ENCODE data around the gene JMJD6. TPM values are rescaled to one million over a fixed set of nuclear protein-coding genes. Genes with fewer than 3 reads are reported as not detected.
A peak's percentile ranks its signal among the peaks of the same experiment; 100 is the strongest.
"Not testable (repeated sequence)": the region's sequence is repeated elsewhere in the genome, so short reads cannot be mapped to it uniquely, and the experiment has no call there.

JMJD6 gene
- total RNA-seq, 1 donor from 2014 or later: 29.6 TPM

- Histone ChIP-seq H3K9me3 (no peaks in the 10 kb centered on the region), H3K27me3 (ENCODE audit: low read depth) (no peaks in the 10 kb centered on the region), H3K4me1 (peaks cover 53% of the 10 kb centered on the region), H3K4me3 (peak overlapping the region; percentile 28), H3K36me3 (no peaks in the 10 kb centered on the region), H3K27ac (peak overlapping the region; percentile 88)
- no peak for DNase-seq
- intact Hi-C loops (cut with DNase I): no loop called here
- no peak for TF ChIP-seq CTCF (IDR thresholded peaks at IDR 0.05)
- ATAC-seq: peak in 1 of 2 donors; percentile 5
These were observed 24.9 kb downstream of the JMJD6 start for GRCh38 chr17:76701471-76701967.

DNA sequence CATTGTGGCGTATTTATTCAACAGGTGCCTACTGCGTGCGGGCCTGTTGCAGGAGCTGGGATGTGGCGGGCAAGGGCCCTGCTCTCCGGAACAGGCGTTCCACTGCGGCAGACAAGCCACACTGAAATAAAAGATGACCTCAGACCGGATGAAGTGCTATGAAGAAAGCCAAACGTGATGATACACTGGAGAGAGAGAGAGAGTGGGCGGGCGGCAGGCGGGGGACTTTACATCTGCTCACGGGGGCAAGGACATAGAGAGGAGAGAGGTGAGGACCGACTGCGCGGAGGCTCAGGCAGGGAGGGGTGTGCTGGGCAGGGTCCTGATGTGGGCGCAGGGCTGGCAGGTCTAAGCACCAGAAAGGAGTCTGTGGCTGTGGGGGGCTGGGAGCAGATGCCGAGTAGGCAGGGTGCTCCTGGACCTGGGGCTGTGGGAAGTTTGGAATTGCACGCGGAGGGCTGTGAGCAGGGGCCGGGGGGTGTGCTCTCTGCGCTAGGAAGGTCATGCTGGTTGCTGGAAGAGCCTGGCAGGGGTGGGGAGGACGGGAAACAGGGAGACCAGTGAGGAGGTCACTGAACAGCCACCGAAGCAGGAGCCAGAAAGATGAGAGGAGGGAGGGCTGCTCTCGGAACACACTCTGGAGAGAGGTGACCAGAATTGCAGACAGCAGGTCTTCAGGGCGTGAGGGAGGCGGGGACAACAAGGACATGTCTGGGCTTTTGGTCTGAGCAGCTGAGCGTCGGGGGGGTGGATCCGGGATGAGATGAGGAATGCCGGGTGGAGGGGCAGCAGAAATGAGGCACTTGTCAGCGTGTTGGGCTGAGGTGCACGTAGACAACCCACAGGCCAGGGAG lies 25.6 kb downstream of the JMJD6 start:
- Histone ChIP-seq H3K9me3 (no peaks in the 10 kb centered on the region), H3K27me3 (ENCODE audit: low read depth) (no peaks in the 10 kb centered on the region), H3K36me3 (no peaks in the 10 kb centered on the region), H3K27ac (peak overlapping the region; percentile 88), H3K4me3 (peak overlapping the region; percentile 28), H3K4me1 (peaks cover 59% of the 10 kb centered on the region)
- TF ChIP-seq CTCF (IDR thresholded peaks at IDR 0.05): no peak
- peak; percentile 63 to 76 for ATAC-seq
- no peak for DNase-seq
- intact Hi-C loops (cut with DNase I): no loop called here

DNA sequence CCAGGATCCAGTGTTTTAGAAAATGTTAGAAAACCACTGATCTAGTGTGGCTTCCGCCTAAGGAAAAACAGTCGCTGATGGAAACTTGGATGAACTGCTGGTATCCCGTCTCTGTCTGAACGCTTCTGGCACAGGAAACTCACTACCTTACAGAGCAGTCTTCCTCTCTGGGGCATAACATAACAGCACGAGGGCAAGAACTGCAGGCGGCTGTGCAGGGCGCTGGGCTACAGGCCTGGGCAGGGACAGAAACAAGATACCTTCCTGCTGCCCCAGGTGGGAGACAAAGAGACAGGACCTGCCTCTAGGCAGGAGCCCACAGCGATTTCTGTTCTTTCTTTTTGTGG lies 26.2 kb downstream of the JMJD6 start:
- peaks cover 60% of the 10 kb centered on the region for H3K4me1 ChIP-seq
- intact Hi-C loops (cut with DNase I): no loop called here
- H3K4me3 ChIP-seq: peak overlapping the region; percentile 28
- no peaks in the 10 kb centered on the region for H3K9me3 ChIP-seq
- H3K27me3 ChIP-seq (ENCODE audit: low read depth): no peaks in the 10 kb centered on the region
- no peaks in the 10 kb centered on the region for H3K36me3 ChIP-seq
- ATAC-seq (peak; percentile 13 to 15), DNase-seq (no peak)
- H3K27ac ChIP-seq: peak overlapping the region; percentile 88
- TF ChIP-seq CTCF (IDR thresholded peaks at IDR 0.05): no peak

DNA sequence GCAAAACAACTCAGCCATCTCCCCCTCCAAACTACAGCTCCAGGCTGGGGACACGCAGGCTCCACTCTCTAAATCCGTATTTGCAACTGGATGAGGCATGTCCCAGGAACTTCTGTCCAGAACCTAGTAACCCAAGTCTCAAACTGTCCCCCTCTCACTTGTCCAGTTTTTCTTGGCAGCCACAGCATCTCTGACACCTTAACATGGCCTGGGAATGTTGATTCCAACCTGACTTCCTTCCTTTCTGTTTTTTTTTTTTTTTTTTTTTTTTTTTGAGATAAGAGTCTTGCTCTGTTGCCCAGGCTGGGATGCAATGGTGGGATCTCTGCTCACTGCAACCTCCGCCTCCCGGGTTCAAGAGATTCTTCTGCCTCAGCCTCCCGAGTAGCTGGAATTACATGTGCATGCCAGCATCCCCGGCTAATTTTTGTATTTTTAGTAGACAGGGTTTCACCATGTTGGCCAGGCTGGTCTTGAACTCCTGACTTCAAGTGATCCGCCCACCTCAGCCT lies 27.9 kb downstream of the JMJD6 start:
- intact Hi-C loops (cut with DNase I); ATAC-seq; H3K27me3 ChIP-seq (ENCODE audit: low read depth); H3K36me3 ChIP-seq; H3K4me3 ChIP-seq; H3K9me3 ChIP-seq; DNase-seq: not testable (repeated sequence)
- Histone ChIP-seq H3K4me1 (peaks cover 68% of the 10 kb centered on the region), H3K27ac (peak overlapping the region; percentile 76)

GRCh38 chr17:76697702-76698465 lies 28.5 kb downstream of the JMJD6 start:
- intact Hi-C loops (cut with DNase I): no loop called here
- Histone ChIP-seq H3K9me3 (no peaks in the 10 kb centered on the region), H3K27ac (peak overlapping the region; percentile 76), H3K27me3 (ENCODE audit: low read depth) (no peaks in the 10 kb centered on the region), H3K4me1 (peaks cover 68% of the 10 kb centered on the region), H3K36me3 (no peaks in the 10 kb centered on the region), H3K4me3 (no peak overlapping the region)
- ATAC-seq (no peak), DNase-seq (no peak)
- no peak for TF ChIP-seq CTCF (IDR thresholded peaks at IDR 0.05)
